ENCODE measurements around the gene ARMH3.
A peak's percentile ranks its signal among the peaks of the same experiment; 100 is the strongest.
"Not testable (repeated sequence)": the region's sequence is repeated elsewhere in the genome, so short reads cannot be mapped to it uniquely, and the experiment has no call there.

Gene ARMH3

DNA sequence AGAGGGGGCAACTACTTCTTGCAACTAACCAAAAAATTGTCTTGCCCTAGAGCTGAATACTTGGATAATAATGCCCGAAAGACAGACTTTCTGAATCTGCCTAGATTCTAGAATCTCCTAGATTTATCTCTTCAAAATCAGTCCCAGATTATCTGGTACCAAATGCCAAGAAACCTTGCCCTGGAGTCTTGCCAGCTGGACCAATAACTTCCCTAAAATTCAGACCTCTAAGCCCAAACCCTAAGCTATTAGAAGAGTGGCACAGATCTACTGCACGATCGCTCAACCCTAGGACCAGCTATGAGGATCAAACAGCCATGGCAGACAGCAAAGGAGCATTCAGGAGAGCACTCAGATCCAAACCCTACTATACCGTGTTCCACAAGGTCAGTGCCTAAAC lies 45.0 kb downstream of the ARMH3 start:
- no peak overlapping the region for H3K4me3 ChIP-seq (ENCODE audit: low read depth, low read length)
- no peak for DNase-seq (ENCODE audit: low read depth)

DNA sequence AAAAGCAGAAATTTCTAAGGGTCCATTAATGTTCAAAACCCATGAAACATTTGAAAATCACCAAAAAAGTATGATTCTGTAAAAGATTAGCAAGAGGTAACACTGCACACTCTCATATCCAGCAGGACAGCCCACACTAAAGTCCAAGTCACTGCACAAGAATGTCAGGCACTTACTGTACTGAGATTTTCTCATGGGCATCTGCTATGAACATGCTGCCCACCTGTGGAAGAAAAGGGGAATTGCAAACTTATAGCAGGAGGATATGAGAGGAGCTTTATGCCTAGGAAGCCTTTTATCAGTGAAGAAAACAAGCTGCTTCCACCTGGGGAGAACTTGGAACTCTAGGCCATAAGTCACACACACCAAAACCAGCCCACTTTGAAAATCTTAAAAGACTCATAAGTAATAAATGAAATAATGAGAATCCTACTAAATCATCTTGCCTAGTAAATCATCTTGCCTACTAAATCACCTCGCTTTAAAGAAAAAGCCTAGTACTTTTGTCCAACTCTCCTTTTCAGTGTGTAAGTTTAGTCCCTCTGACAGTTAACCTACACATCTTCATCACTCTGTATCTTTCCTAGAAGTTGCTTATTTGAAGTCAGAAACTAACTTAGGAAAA lies 46.1 kb downstream of the ARMH3 start:
- no peak overlapping the region for H3K4me3 ChIP-seq (ENCODE audit: low read depth, low read length)
- TF ChIP-seq, protein P1, sequence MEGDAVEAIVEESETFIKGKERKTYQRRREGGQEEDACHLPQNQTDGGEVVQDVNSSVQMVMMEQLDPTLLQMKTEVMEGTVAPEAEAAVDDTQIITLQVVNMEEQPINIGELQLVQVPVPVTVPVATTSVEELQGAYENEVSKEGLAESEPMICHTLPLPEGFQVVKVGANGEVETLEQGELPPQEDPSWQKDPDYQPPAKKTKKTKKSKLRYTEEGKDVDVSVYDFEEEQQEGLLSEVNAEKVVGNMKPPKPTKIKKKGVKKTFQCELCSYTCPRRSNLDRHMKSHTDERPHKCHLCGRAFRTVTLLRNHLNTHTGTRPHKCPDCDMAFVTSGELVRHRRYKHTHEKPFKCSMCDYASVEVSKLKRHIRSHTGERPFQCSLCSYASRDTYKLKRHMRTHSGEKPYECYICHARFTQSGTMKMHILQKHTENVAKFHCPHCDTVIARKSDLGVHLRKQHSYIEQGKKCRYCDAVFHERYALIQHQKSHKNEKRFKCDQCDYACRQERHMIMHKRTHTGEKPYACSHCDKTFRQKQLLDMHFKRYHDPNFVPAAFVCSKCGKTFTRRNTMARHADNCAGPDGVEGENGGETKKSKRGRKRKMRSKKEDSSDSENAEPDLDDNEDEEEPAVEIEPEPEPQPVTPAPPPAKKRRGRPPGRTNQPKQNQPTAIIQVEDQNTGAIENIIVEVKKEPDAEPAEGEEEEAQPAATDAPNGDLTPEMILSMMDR (IDR thresholded peaks at IDR 0.05; ENCODE audit: low read depth, low read length): peak; percentile 99
- TF ChIP-seq POLR2A (IDR thresholded peaks at IDR 0.05; ENCODE audit: extremely low read depth, insufficient read length) (no peak), MYC (IDR thresholded peaks at IDR 0.05; ENCODE audit: low read depth, low read length) (no peak)
- TF ChIP-seq, protein P2, sequence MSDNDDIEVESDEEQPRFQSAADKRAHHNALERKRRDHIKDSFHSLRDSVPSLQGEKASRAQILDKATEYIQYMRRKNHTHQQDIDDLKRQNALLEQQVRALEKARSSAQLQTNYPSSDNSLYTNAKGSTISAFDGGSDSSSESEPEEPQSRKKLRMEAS (IDR thresholded peaks at IDR 0.05; ENCODE audit: low read depth, low read length): peak; percentile 61
- peak; percentile 78 for DNase-seq (ENCODE audit: low read depth)

More for the DNA sequence above, 45.0 kb downstream of the ARMH3 start:
- no peak for TF ChIP-seq MYC (IDR thresholded peaks at IDR 0.05; ENCODE audit: low read depth, low read length)

DNA sequence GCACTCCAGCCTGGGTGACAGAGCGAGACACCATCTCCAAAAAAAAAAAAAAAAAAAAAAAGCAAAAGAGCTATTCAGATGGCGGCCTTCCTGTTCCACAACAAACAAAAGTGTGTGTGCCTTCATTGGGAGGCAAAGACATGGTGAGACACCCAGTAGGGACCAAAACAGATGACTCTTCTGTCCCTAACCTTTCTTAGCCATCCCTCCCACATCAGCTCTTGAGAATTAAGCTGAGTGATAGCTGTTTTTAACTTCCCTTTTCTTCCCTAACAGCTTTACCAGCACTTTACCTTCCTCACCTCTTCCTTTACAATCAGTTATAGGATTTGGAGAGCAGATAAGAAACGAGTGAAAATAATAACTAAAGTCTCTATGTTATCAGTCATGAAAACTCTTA lies 48.2 kb downstream of the ARMH3 start:
- H3K4me3 ChIP-seq (ENCODE audit: low read depth, low read length): no peak overlapping the region
- peak; percentile 54 for DNase-seq (ENCODE audit: low read depth)
- no peak for TF ChIP-seq MYC (IDR thresholded peaks at IDR 0.05; ENCODE audit: low read depth, low read length)
- TF ChIP-seq, protein P1 (IDR thresholded peaks at IDR 0.05; ENCODE audit: low read depth, low read length): no peak
- TF ChIP-seq POLR2A (IDR thresholded peaks at IDR 0.05; ENCODE audit: extremely low read depth, insufficient read length): no peak

DNA sequence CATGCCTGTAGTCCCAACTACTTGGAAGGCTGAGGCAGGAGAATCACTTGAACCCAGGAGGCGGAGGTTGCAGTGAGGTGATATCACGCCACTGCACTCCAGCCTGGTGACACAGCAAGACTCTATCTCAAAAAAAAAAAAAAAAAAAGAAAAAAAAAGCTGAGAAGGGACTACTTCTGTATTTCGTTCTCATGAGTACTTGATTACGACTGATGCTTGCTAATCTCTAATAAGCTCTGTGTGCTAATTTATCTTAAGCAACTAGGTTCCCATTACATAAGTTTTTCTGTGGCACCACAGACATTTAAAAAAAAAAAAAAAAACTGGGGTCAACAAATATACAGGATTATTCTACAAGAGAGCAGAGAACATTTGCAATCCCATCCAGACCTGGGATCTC lies 48.9 kb downstream of the ARMH3 start:
- H3K4me3 ChIP-seq (ENCODE audit: low read depth, low read length); DNase-seq (ENCODE audit: low read depth): not testable (repeated sequence)

DNA sequence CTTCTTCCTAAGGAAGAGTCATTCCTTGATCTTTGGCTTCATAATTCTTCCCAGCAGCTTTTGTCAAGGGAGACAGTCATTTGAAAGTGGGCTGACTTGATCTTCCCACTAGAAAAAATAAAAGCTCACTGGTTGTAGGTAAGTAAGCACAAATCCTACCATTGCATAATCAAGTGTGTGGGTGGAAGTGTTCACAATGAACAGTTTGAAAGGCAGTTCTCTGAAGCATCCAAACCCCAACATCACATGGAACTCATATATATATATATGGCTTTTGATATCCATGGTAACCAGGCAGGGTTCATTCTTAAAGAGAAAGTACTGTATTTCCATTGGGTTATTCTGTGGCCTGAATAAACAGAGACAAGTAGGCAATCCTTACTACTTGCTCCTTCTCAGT lies 51.6 kb downstream of the ARMH3 start:
- peak; percentile 39 for DNase-seq (ENCODE audit: low read depth)

DNA sequence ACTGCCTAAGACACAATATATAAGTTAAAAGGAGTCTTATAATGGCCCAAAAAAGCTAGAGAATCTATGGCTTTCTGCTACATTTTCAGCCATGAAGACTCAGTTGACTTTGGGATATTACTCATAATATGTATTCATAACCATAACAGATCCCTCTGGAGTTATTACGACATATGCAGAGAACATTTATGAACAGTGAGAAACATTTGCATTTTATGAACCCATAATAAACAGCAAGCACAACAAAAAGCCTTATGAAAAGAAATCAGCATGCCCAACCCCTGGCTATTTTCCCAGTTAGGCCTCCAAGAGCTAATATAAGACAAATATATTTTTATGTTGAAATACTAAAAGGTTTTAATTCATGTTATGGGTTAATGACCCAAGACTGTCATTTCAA lies 52.4 kb downstream of the ARMH3 start:
- DNase-seq (ENCODE audit: low read depth): peak; percentile 40
- TF ChIP-seq MYC (IDR thresholded peaks at IDR 0.05; ENCODE audit: low read depth, low read length): no peak
- TF ChIP-seq, protein P1 (IDR thresholded peaks at IDR 0.05; ENCODE audit: low read depth, low read length): no peak
- no peak for TF ChIP-seq POLR2A (IDR thresholded peaks at IDR 0.05; ENCODE audit: extremely low read depth, insufficient read length)
- TF ChIP-seq, protein P2 (IDR thresholded peaks at IDR 0.05; ENCODE audit: low read depth, low read length): no peak

More for the DNA sequence above, 51.6 kb downstream of the ARMH3 start:
- no peak overlapping the region for H3K4me3 ChIP-seq (ENCODE audit: low read depth, low read length)
- TF ChIP-seq, protein P2 (IDR thresholded peaks at IDR 0.05; ENCODE audit: low read depth, low read length): no peak
- TF ChIP-seq, protein P1 (IDR thresholded peaks at IDR 0.05; ENCODE audit: low read depth, low read length): no peak
- TF ChIP-seq POLR2A (IDR thresholded peaks at IDR 0.05; ENCODE audit: extremely low read depth, insufficient read length): no peak
- TF ChIP-seq MYC (IDR thresholded peaks at IDR 0.05; ENCODE audit: low read depth, low read length): no peak

DNA sequence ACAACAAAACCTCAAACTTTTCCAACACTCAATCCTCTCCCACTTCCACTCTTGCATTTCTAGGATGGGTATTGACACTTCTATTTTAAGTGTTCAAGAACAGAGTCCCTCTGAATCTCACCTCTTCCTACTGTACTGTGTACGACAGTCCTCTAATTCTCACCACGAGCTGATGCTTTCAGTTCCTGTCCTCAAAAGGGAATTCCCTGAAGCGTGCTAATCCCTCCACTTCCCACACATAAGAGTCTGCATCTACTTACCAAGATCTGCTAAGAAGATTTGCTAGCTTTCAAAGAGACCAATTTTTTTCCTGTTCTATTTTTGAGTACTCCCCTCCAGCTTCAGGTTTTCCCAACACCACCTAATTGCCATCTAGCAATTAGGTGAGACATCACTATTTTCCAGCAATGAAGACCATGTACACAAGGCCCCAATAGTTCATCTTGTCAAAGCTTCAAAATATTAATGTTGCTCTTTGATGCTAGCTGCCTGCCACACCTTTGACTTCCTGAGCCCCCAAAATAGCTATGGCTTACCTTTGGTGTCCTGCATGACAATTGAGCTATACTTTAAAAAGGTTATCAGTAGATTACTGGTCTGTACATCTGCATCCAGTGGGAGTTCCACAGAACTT lies 54.4 kb downstream of the ARMH3 start:
- TF ChIP-seq, protein P1 (IDR thresholded peaks at IDR 0.05; ENCODE audit: low read depth, low read length): no peak
- TF ChIP-seq, protein P2 (IDR thresholded peaks at IDR 0.05; ENCODE audit: low read depth, low read length): no peak
- TF ChIP-seq MYC (IDR thresholded peaks at IDR 0.05; ENCODE audit: low read depth, low read length) (no peak), POLR2A (IDR thresholded peaks at IDR 0.05; ENCODE audit: extremely low read depth, insufficient read length) (no peak)
- no peak for DNase-seq (ENCODE audit: low read depth)
- H3K4me3 ChIP-seq (ENCODE audit: low read depth, low read length): no peak overlapping the region

More for the DNA sequence above, 52.4 kb downstream of the ARMH3 start:
- no peak overlapping the region for H3K4me3 ChIP-seq (ENCODE audit: low read depth, low read length)
